Neural progenitor cell (in vitro differentiated cells): Measurements from ENCODE around the gene CFAP61. TPM values are rescaled to one million over a fixed set of nuclear protein-coding genes. Genes with fewer than 3 reads are reported as not detected.

Experiments
- DNase-seq: peaks from one replicate; pipeline ENCODE4 v3.0.0-alpha.2; 2016; ENCODE audit warnings: low spot score
- H2AFZ ChIP-seq: fragments of 200-600 bp; sonication (generic); replicated peaks from 2 replicates; pipeline ENCODE4 v1.6.1; 2016; ENCODE audit warnings: antibody characterized with exemption
- H3F3A ChIP-seq: fragments of 200-600 bp; sonication (generic); 2 replicates; pipeline ENCODE4 v1.6.1; 2016; ENCODE audit warnings: antibody characterized with exemption, low read depth
- H3K27ac ChIP-seq: fragments of 200-600 bp; sonication (generic); 2 replicates; pipeline ENCODE4 v1.5.1; 2016; ENCODE audit warnings: mild to moderate bottlenecking
- H3K27me3 ChIP-seq: fragments of 200-600 bp; sonication (generic); 2 replicates; pipeline ENCODE4 v1.6.1; 2016; ENCODE audit warnings: mild to moderate bottlenecking, moderate library complexity
- H3K36me3 ChIP-seq: fragments of 200-600 bp; sonication (generic); 2 replicates; pipeline ENCODE4 v1.5.1; 2016
- H3K4me1 ChIP-seq: fragments of 200-600 bp; sonication (generic); 2 replicates; pipeline ENCODE4 v1.6.1; 2016; ENCODE audit warnings: mixed run types
- H3K4me2 ChIP-seq: fragments of 200-600 bp; sonication (generic); 2 replicates; pipeline ENCODE4 v1.6.1; 2016
- H3K4me3 ChIP-seq: fragments of 200-600 bp; sonication (generic); 2 replicates; pipeline ENCODE4 v1.5.1; 2016
- H3K79me2 ChIP-seq: fragments of 200-600 bp; sonication (generic); 2 replicates; pipeline ENCODE4 v1.6.1; 2016; ENCODE audit warnings: low read depth
- H3K9ac ChIP-seq: fragments of 200-600 bp; sonication (generic); 2 replicates; pipeline ENCODE4 v1.6.1; 2016
- H3K9me3 ChIP-seq: fragments of 200-600 bp; sonication (generic); 2 replicates; pipeline ENCODE4 v1.5.1; 2016; ENCODE audit warnings: low read depth
- H4K20me1 ChIP-seq: fragments of 200-600 bp; sonication (generic); 2 replicates; pipeline ENCODE4 v1.6.1; 2016; ENCODE audit warnings: low read depth
- H3K27ac Mint-ChIP-seq: 3 replicates; pipeline ENCODE4 v1.8.0; 2021; ENCODE audit warnings: mixed read lengths
- H3K27me3 Mint-ChIP-seq: 2 replicates; pipeline ENCODE4 v1.8.0; 2022; ENCODE audit warnings: low read depth, mild to moderate bottlenecking, inconsistent platforms, moderate library complexity, mixed read lengths; ENCODE audit not compliant: insufficient read depth
- H3K36me3 Mint-ChIP-seq: 3 replicates; pipeline ENCODE4 v1.8.0; 2021; ENCODE audit warnings: mixed read lengths
- H3K4me1 Mint-ChIP-seq: 3 replicates; pipeline ENCODE4 v1.8.0; 2021; ENCODE audit warnings: mixed read lengths
- H3K4me3 Mint-ChIP-seq: 3 replicates; pipeline ENCODE4 v1.8.0; 2021; ENCODE audit warnings: mild to moderate bottlenecking, moderate library complexity, mixed read lengths
- H3K9me3 Mint-ChIP-seq: 3 replicates; pipeline ENCODE4 v1.8.0; 2020; ENCODE audit warnings: mixed read lengths
- CTCF ChIP-seq: fragments of 200-600 bp; sonication (generic); IDR thresholded peaks from 2 replicates; pipeline ENCODE4 v1.5.1; 2017; ENCODE audit warnings: antibody characterized with exemption, mild to moderate bottlenecking
- EZH2 ChIP-seq: fragments of 200-600 bp; sonication (generic); IDR thresholded peaks from 2 replicates; pipeline ENCODE4 v1.6.1; 2017; ENCODE audit warnings: antibody characterized with exemption, mild to moderate bottlenecking, moderate library complexity
- EZH2phosphoT487 ChIP-seq: fragments of 200-600 bp; sonication (generic); IDR thresholded peaks from 2 replicates; pipeline ENCODE4 v1.6.1; 2017; ENCODE audit warnings: antibody characterized with exemption
- total RNA-seq: library from RNA; depleted of rRNA; stranded (reverse); fragments of >200 nt; gene quantifications from 2 replicates; pipeline ENCODE4 v1.2.3, GENCODE V29; 2015; ENCODE audit warnings: low replicate concordance

Gene CFAP61
- total RNA-seq, 1 donor from 2014 or later = not detected

DNA sequence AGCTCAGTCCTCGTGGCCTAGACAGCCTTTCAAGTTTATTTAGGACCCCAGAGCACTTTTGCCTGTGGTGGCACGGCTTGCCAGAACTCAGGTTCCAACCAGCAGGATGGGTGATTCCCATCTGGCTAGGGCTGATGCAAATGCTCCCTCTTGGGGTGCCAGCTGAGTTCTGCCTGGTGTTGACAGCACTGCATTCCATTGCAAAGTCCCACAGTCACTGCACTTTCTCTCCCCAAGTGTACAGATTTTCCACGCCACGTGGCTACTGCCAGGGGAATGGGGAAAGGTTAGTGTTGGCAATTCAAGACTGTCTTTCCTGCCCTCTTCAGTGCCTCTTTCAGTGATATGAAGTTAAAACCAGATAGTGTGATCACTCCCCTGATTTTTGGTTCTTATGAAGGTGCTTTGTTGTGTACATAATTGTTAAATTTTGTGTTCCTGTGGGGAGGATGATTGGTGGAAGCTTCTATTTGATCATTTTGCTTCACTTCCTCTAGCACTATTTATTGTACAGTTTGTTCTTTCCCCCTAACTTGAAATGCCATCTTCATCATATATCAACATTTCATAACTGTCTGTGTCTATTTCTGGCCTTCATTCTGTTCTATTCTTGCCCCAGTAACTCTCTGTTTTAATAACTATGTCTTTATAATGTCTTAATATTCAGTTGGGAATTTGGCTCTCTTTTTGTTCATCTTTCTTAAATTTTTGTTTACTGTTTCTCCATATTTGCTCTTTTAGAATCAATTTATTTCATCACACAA, 86.2 kb downstream of the CFAP61 start:
- Histone ChIP-seq H4K20me1 (no peaks in the 10 kb centered on the region), H2AFZ (no peak overlapping the region), H3K27ac (no peak overlapping the region), H3K79me2 (no peaks in the 10 kb centered on the region), H3K4me1 (peaks cover 6% of the 10 kb centered on the region), H3K4me2 (no peak overlapping the region), H3K4me3 (no peak overlapping the region), H3K9ac (no peak overlapping the region), H3F3A (no peaks in the 10 kb centered on the region), H3K36me3 (no peaks in the 10 kb centered on the region), H3K9me3 (no peaks in the 10 kb centered on the region), H3K27me3 (no peaks in the 10 kb centered on the region)
- peaks cover 3% of the 10 kb centered on the region for H3K4me1 Mint-ChIP-seq
- H3K36me3 Mint-ChIP-seq = no peaks in the 10 kb centered on the region
- H3K4me3 Mint-ChIP-seq = no peak overlapping the region
- peaks cover 6% of the 10 kb centered on the region for H3K27me3 Mint-ChIP-seq
- DNase-seq = no peak
- no peak for TF ChIP-seq EZH2
- no peak for TF ChIP-seq EZH2phosphoT487
- no peak for TF ChIP-seq CTCF
- no peak overlapping the region for H3K27ac Mint-ChIP-seq
- H3K9me3 Mint-ChIP-seq = no peaks in the 10 kb centered on the region

DNA sequence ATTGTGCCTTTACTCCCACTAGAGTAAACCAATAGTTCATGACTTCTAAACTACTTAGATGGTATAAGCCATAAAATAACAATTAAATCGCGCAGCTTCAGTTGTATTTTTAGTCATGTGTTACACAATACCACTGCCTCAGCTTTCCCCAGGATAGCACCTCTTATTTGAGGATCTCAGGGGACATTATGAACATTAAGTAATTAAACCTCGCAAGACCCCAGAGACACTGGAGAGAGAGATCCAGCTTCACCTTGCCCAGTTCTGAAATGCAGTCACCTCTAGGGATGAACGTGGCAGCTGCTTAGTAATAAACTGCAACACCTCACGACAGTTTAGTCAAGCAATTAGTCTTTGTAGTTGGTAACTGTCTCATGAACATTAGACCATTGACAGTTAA, 87.1 kb downstream of the CFAP61 start:
- H3K36me3 Mint-ChIP-seq = no peaks in the 10 kb centered on the region
- Histone ChIP-seq H3K27me3 (no peaks in the 10 kb centered on the region), H3K79me2 (no peaks in the 10 kb centered on the region), H3K9ac (no peak overlapping the region), H3K36me3 (no peaks in the 10 kb centered on the region), H3K27ac (no peak overlapping the region), H4K20me1 (no peaks in the 10 kb centered on the region), H3F3A (no peaks in the 10 kb centered on the region), H3K9me3 (no peaks in the 10 kb centered on the region), H2AFZ (no peak overlapping the region), H3K4me2 (no peak overlapping the region), H3K4me1 (peaks cover 10% of the 10 kb centered on the region), H3K4me3 (no peak overlapping the region)
- no peak overlapping the region for H3K27ac Mint-ChIP-seq
- peaks cover 6% of the 10 kb centered on the region for H3K4me1 Mint-ChIP-seq
- no peak for DNase-seq
- H3K27me3 Mint-ChIP-seq = peaks cover 6% of the 10 kb centered on the region
- no peak overlapping the region for H3K4me3 Mint-ChIP-seq
- TF ChIP-seq CTCF = no peak
- no peak for TF ChIP-seq EZH2phosphoT487
- TF ChIP-seq EZH2 = no peak
- H3K9me3 Mint-ChIP-seq = peaks cover under 1% of the 10 kb centered on the region

- H3K4me2 ChIP-seq = no peak overlapping the region
- H3F3A ChIP-seq = no peaks in the 10 kb centered on the region
- H3K27me3 ChIP-seq = no peaks in the 10 kb centered on the region
- H3K4me3 ChIP-seq = no peak overlapping the region
- no peak overlapping the region for H3K9ac ChIP-seq
- Mint-ChIP-seq H3K9me3 (peaks cover 2% of the 10 kb centered on the region), H3K4me1 (peaks cover 6% of the 10 kb centered on the region), H3K4me3 (no peak overlapping the region), H3K27me3 (peaks cover 3% of the 10 kb centered on the region), H3K36me3 (no peaks in the 10 kb centered on the region), H3K27ac (no peak overlapping the region)
- no peaks in the 10 kb centered on the region for H3K9me3 ChIP-seq
- DNase-seq = no peak
- TF ChIP-seq CTCF = no peak
- TF ChIP-seq EZH2 = no peak
- TF ChIP-seq EZH2phosphoT487 = no peak
- no peak overlapping the region for H2AFZ ChIP-seq
- peaks cover 10% of the 10 kb centered on the region for H3K4me1 ChIP-seq
- no peaks in the 10 kb centered on the region for H3K79me2 ChIP-seq
- no peak overlapping the region for H3K27ac ChIP-seq
- H4K20me1 ChIP-seq = no peaks in the 10 kb centered on the region
- no peaks in the 10 kb centered on the region for H3K36me3 ChIP-seq
Measured at GRCh38 chr20:20143165-20143564, 90.8 kb downstream of the CFAP61 start.
